SHP77 (cell line): ENCODE results near the gene SNAI3.

Experiments
- DNase-seq, 2 experiments: peaks; one replicate each; lab custom pipeline; 2025; lab: John Stamatoyannopoulos, UW

SNAI3 gene

DNA sequence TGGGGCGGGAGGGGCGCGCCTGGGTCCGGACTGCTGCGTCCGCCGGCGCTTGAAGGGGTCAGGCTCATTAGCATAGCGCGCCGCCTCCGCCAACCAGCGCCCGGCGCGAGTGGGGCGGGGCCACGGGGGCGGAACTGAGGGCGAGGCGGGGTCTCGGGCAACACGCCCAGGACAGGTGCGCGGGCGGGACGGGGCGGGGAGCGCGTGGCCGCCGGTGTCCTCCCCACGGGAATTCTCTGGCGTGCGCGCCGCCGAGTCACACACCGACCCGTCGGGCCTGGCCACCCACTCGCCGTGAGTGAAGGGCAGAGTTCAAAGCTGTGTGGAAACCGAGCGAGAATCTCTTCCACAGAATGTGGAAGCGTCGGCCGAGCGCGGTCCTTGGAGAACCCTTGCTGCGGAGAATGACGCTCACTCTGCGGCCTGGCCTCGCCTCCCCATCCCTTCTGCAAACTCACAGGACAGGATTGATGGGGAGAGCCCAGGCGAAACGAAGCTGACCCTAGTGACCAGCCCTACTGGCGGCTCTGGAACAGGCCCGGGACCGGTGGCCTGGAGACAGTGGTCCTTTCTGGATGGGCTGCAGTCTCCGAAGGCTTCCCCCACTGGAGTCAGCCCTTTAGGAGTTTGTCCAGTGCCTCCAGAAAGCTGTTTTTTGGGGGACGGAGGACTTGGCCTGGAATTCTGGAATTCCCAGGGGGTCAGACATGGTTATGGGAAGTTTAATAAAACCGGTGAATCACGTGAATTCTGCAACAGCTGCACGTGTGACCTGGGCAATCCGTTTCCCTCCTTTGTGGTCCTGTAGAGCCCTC, at the start of gene SNAI3:
Gene SNAI3 (minus strand): TSS at position 69 of the 815 bp plus-strand sequence. CDS start 101 bp downstream, outside the sequence.
- peak; percentile 68 to 74 for DNase-seq

DNA sequence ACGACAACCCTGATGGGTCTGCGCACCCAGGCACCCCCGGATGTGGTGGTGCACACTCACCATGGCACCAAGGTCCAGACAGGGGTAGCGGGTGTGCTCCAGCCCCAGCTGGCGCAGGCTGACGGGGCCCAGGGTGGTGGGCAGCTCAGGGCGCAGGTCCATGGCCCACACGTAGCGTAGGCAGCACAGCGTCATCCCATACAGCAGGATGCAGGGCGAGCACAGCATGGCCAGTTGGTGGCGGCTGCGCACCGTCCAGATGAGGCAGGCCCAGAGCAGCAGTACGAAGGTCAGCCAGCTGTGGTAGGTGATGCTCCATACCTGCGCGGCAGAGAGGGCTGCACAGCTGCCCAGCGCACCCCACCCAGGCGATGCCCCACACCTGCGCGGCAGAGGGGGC, 49.8 kb upstream of the SNAI3 start:
- no peak for DNase-seq

DNA sequence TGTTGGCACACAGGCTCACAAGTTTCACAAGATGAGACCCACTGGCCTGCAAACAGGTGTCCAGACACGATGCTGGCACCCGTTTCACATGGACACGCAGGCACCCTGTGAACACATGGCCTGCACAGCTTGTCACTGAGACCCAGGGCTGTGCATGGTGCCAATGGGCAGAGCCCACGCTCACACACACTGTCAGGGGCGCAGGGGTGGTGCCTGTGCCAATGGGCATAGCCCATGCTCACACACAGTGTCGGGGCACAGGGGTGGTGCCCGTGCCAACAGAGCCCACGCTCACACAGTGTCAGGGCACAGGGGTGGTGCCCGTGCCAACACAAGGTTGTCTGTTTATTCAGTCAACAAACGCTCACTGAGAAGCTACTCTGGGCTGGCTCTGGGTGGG, 49.3 kb upstream of the SNAI3 start:
- DNase-seq: no peak

DNA sequence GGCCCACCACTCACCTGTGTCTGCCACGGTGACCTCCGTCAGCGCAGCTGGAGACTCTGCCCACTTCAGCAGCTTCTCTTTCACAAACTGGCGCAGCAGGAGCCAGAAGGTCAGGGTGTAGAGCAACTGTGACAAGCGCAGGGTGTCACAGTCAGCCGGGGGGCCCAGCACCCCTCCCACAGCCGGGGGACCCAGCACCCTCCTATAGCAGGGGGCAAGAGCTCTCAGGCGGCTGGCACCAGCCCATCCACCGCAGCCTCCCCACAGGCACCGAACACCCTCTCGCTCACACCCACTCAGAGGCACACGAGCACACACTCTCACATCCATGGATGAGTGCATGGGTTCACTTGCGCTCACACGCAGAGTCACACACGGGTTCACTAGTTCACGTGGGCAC, 48.8 kb upstream of the SNAI3 start:
- DNase-seq: no peak

DNA sequence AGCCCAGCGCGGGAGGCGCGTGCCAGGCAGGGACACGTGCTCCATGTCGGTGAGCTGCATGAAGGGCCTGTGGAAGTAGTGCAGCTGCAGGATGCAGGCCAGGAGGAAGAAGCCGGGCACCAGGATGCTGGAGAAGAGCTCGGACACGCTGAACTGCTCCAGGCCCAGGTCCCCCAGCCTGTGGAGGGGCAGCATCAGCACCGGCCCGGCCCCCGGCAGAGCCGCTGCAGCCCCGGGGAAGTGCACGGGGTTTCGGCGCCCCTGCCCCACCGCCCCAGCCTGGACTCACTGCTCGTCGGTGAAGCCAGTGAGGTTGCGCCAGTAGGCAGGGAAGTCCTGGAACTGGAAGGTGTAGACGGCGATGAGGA, 48.0 kb upstream of the SNAI3 start:
- no peak for DNase-seq

DNA sequence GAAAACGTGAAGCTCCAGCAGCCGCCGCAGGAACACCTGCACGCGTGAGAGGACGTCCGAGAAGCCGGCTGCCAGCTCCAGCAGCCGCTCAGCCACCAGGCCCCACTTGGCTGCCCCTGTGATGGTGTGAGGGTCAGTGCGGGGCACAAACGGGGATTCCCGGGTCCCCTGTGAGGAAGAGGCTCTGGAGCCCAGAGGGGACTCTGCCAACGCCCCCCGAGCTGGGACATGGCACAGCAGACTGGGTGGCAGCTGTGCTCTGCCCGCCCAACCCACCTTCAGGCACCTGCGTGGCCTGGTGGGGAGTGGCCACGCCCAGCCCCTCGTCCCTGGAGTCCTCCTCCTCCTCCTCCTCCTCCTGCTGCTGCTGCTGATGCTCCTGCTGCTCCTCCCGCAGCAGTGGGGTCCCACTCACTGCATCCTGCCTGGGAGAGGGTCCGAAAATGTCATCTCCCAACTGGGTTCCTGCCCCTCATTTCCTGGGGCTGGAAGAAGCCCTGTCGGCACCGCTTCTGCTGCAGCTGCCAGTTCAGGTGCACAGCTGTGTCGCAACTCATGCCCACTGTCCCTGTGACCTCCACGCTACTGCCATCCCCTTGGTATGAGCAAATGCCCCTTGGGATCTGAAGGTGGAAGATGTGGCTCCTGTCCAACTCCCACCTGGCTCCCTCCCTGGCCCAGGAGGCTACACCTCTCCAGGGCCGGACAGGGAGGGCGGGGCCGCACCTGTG, 47.5 kb upstream of the SNAI3 start:
- no peak for DNase-seq

DNA sequence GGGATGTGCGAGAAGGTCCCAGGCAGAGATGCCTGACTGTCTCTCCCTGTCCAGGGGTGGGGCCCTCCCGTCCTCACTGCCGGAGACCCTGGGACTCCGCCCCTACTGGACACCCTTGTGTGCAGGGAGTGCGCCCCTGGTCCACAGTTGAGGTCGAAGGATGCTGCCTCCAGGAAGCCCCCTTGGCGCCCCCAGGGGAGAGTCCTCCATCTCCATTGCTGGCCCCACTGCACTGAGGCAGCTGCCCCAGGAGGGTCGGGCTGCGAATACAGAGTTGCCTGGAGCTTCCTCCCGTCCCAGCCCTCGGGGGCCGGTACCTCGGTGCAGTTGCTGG, 46.6 kb upstream of the SNAI3 start:
- no peak for DNase-seq

DNA sequence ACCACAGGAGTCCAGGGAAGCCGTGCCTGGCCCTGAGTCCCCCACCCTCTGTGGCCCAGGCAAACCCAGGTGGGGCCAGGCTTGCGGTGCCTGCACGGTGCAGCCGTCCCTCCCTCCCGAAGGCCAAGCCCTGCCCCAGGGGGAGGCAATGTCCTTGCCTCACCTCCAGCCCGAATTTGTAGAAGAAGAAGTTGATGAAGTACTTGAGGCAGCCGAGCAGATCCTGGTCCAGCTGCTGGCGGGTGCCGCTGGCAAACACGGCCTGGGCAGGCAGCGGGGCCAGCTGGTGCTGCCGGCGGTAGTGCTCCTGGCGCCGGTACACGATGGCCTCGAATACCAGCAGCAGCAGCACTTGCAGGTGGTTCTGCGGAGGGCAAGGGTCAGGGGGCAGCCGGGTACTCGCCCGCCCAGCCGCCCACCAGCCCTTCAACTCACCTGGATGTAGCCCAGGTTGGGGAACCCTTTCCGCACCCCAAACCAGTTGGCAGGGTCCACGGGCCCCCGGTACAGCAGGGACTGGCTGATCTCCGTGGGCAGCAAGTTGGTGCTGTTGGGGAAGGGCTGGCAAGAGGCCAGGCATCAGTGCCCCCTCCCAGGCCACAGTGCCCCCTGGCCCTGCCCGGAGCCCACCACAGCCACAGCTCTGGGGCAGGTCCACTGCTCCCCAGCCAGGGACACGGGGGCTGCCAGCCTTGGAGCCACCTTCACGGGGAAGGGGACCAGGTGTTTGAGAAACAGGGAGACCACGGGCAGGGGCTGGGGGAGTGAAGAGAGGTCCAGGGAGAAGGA, 46.1 kb upstream of the SNAI3 start:
- DNase-seq: peak in 1 of 2 experiments; percentile 76

DNA sequence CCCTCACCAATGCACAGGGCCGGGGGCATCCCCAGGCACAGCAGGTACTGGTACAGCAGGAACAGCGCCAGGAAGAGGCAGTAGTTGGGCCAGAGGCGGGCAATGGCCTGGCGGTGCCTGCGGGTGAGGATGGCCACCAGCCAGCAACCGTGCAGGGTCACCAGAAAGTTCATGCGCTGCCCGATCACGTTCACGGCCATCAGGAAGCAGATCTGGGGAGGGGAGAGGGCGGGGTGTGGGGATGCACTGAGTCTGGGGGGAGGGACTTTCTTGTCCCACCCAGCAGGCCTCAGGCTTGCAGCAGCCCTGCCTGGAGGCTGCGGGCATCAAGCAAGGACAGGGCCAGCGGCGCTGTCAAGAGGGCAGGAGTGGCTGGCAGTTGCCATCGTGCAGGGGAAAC, 45.4 kb upstream of the SNAI3 start:
- DNase-seq: peak in 1 of 2 experiments; percentile 42

DNA sequence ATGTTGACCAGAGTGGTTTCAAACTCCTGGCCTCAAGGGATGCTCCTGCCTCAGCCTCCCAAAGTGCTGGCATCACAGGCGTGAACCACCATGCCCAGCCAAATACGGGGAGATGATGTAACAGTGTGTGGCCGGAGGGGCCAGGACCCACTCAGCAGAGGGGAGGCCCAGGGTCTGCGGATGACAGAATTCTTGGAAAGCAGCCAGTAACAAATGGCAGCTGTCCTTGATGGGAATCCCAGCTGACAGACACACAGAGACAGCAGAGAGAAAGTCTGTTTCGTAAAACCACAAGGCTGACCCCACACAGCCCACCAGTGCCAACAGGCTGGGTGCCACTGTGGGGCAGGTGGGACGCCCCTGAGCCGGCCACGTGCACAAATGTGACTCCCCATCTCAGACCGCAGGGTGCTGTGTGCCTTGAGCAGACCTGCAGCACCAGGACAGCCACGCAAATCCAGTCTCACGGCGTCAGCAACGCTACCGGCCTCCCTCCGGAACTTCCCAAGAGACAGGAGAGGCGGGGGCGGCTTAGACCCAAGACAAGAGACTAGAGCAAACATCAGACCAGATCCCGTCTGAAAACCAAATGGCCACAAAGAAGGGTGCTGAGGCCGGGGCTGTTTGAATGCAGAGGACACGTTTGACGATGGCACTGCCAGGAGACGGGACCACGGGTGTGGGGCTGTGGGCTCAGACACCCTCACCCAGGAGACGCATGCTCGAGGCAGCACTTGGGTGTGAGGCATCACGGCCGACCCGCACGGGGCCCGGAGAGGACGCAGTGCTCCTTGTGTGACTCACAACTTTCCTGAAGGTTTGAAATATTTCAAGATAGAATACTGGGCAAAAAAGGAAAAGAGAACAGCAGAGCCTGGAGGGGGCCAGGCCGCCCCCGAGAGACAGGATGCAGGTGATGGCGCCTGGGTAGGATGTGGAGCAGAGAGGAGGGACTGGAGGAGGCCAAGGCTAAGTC, 44.6 kb upstream of the SNAI3 start:
- peak; percentile 69 to 77 for DNase-seq

DNA sequence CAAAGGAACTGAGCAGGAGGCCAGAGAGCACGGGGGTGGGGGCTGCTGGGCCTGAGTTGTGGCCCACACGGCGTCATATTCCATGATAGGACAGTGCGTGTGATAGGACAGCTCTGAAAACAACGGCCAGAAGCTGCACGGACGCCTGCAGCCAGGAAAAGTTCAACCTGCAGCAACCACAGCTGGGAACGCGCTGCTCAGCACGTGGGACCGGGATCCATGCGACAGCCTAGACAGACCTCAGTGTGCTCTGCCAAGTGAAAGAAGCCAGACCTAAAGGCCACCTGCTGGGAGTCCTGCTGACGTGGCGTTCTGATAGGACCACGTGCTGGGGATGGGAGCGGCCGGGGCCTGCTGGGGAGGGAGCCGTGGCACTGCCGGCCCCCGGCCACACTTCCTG, 41.6 kb upstream of the SNAI3 start:
- DNase-seq: peak; percentile 77 to 89

DNA sequence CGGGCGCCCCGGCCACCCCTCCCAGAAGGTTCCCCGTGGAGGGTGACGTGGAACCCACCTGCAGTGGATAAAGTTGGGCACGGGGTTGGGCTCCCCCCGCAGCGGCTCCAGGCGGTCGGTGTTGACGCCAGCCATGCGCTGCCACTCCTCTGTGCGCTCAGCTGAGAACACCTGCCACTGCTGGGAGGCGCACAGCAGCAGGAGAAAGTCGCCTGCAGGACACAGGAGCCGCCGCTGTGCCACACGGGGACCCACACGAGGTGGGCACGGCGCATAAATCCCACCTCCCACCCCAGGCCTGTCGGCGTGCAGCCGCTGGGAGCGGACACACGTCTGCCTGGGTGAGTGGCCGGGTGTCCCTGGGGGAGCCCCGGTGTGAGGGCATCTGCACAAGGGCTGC, 40.7 kb upstream of the SNAI3 start:
- DNase-seq: peak in 1 of 2 experiments; percentile 40

DNA sequence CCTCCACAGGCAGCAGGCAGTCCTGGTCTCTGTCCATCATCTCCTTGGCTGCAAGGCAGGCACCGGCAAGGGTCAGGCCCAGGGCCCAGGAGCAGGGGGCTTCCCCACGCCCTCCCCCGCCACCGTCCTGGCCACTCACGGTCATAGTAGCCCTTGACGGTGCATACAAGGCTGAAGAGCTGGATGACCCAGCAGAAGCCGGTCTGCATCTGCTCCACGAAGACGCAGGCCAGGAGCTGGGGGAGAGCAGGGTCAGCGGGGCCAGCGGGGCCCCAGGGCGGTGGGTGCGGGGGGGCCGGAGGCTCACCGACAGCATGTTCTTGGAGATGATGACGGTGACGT, 40.1 kb upstream of the SNAI3 start:
- DNase-seq: no peak

DNA sequence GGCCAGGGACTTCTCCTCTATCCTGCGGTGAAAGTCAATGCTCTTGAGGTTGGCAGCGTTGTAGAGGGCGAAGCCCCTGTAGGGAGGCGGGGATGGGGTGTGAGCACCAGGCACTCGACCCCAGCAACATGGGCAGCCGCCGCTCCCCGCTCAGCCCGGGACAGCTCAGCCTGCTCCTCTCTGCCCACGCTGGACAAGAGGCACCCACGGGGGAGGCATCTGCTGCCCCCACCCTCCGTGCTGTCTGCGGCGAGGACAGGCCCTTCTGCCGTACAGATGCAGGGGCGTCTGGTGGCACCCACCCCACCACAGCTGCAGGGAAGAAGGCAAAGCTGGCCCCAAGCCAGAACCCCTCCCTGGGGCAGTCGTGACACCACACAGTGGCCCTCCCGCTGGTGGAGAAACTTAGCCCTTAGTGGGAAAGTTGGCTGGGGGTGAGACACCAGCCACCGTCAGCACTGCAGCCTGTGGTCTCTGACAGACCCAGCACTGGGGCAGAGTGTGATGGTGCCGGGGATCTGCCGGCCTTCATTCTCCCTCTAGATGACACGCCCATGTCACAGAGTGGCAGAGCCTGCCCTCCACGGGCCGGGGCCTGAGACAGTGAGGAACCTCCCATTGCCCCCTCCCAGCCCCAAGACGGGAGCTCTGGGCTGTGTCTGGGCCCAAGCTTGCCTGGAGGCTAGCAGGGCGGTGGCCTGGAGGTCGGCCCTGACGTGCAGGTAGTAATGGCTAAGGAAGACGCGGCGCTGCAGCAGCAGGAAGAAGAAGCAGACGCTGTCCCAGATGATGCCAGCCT, 39.5 kb upstream of the SNAI3 start:
- DNase-seq: no peak

DNA sequence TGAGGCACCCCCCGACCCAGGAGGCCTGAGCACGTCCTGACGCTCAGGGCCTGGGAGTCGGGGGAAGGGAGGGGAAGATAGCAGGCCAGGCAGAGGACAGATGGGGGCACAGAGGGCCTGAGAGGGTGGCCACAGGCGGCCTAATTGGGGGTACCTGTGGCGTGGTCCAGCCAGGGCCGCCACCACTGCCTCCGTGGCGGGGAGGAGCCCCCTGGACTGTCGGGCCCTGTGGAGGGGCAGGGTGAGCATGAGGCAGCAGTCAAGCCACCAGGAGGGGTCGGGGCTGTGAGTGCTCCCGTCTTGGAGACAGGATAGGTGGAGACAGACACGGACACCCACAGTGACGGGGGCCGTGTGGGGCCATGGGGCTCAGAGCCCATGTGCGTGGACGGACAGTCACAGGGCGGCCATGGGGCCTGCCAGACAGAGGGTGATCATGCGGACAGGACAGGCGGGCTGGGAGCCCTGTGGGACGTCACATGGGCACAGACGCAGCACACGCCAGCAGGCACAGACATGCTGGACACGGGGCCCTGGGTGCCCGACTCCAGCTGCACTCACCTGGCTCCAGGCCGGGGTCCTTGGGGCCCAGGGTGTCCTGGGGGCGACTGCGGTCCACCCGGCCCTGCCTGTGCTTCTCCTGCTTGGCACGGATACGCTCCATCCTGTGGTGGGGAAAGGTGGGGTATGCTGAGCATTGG, 38.7 kb upstream of the SNAI3 start:
- no peak for DNase-seq

DNA sequence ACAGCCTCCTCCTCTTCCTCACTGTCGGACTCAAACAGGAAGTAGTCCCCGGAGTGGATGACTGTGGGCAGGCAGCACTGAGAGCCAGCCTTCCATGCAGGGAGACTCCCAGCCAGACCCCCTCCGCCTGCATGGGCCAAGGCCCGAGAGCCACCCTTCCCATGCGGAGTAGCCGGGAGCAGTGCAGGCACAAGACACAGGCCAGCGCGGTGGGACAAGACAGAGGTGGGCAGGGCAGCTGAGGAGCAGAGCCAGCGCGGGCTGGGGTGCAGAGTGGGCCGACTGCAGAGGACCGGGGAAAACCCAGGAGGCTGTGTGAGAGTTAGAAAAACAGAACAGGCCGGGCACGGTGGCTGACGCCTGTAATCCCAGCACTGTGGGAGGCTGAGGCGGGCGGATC, 37.6 kb upstream of the SNAI3 start:
- no peak for DNase-seq

DNA sequence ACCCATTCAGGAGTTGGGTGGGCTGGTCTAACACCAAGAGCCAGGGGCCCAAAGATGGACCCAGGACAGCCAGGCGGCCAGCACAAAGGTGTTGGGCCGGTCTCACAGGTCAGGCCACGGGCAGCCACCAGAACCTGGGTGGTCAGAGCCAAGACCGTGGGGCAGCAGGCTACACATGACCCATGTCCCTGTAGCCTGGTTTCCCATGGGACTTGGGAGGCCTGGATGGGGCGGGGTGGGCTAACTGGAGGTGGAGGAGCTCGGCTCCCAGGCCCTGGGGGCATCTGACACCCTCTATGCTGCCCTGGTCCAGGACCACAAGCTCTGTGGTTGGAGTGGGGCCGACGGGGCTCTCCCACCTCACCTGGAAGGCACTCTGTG, 37.2 kb upstream of the SNAI3 start:
- no peak for DNase-seq

DNA sequence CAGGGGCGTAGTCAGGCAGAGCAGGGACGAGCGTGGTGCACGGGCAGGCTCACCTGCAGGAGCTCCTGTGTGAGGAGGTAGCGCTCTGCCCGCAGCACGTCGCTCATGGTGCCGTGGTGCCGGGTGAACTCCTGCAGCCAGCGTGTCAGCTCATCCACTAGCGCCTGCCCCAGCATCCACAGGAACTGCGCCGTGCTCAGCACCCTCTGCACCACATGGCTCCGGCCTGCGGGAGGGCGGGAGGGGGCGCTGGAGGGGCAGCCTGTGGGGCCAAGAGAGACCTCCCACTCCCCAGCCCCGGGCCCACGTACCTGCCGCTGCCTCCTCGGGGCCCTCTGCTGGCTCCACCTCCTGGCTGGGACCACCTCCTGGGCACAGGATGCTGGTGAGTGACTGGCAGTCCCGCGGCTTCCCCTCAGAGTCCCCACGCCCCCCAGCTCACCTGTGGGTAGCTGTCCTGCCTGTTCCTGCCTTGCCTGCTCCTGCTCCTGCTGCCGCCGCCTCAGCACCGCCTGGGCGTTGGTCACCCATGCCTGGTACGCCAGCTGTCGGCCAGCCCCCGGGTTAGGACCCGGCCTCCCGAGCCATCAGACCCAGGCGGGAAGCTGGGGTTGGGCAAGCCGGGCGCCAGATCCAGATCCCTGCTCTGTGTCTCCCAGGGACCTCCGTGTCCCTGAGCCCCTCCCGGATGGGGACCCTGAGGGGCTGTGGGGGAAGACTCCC, 36.6 kb upstream of the SNAI3 start:
- no peak for DNase-seq
